ENCODE measurements around the gene CRACDL. TPM values are rescaled to one million over a fixed set of nuclear protein-coding genes. Genes with fewer than 3 reads are reported as not detected.

The CRACDL gene
- total RNA-seq, 2 donors from 2014 or later, result 0.13 to 0.16 TPM

- Mint-ChIP-seq H3K4me3 (no peak overlapping the region), H3K4me1 (peaks cover 4% of the 10 kb centered on the region), H3K27me3 (no peaks in the 10 kb centered on the region), H3K9me3 (no peaks in the 10 kb centered on the region), H3K27ac (no peak overlapping the region), H3K36me3 (ENCODE audit: low read depth) (no peaks in the 10 kb centered on the region)
- ATAC-seq (replicated peaks), result no peak
Observed at GRCh38 chr2:98872526-98872925, 63.5 kb downstream of the CRACDL start.

DNA sequence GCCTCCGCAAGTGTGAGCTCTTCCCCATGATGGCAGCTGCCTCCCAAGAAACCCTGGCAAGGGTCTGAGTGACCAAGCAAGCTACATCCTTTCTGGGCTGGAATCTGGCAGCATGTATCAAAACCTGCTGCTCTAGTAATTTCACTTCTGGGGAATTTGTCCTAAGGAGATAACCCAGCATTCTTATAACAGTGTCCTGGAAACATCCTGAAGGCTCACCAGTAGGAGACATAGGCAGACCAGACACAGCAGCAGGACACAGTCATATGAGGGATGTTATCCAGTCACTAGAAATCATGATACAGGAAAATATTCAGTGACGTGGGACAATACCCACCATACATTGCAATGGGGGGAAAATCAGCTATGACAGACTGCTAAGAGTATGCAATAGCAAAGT is 64.5 kb downstream of the CRACDL start:
- no peak for ATAC-seq (replicated peaks)
- no peak overlapping the region for H3K4me3 Mint-ChIP-seq
- H3K9me3 Mint-ChIP-seq, result no peaks in the 10 kb centered on the region

DNA sequence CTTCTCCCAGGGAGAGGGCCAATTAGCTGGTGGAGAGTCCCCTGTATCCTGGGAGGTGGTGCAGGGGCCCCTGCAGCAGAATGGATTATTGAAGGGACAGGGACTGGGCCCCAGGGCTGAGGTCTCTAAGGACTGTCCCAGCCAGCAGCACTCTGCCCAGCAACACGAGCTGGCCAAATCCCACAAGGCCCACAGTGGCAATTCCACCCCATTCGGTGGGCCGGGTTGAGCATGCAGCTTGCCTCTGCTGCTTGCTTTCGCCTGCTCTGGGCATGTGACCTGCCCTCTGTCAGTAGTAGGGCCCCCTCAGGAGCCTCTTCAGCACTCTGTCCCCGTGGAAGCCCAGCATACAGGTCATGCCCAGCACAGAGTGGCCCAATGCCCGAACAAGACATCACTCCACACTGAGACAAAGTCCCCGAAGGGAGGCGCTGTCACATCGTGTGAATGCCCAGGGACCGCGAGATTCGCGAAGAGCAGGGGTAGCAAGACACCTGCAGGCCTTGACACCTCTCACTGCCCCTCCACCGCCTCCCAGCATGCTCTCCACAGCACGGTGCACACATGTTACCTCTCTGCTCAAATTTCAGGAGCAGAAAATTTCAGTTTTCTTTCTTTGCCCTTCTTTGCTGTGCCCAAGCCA is 65.4 kb downstream of the CRACDL start:
- ATAC-seq (replicated peaks), result no peak
- H3K27ac Mint-ChIP-seq, result no peak overlapping the region
- H3K9me3 Mint-ChIP-seq, result no peaks in the 10 kb centered on the region
- H3K27me3 Mint-ChIP-seq, result no peaks in the 10 kb centered on the region
- no peaks in the 10 kb centered on the region for H3K36me3 Mint-ChIP-seq (ENCODE audit: low read depth)
- peaks cover 4% of the 10 kb centered on the region for H3K4me1 Mint-ChIP-seq
- no peak overlapping the region for H3K4me3 Mint-ChIP-seq

More for the DNA sequence above, 64.5 kb downstream of the CRACDL start:
- no peak overlapping the region for H3K27ac Mint-ChIP-seq
- peaks cover 4% of the 10 kb centered on the region for H3K4me1 Mint-ChIP-seq
- H3K27me3 Mint-ChIP-seq, result no peaks in the 10 kb centered on the region
- no peaks in the 10 kb centered on the region for H3K36me3 Mint-ChIP-seq (ENCODE audit: low read depth)

DNA sequence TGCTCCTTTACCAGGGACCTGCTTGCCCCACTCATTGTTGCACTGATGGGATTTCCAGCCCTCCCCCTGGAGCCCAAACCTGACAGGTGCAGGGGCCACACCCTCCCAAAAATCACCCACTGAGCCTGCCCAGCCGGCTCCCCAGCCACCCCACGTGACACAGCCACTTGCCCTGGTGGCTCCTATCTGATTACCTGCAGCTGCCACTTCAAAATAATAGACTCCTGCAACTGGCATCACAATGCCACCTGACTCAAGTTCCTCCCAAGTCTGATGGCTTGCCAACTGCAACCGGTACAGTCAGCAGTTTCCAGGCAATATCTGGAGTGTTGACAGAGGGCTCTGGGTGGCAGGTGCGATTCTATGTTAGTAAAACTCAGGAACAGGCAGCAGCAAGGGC is 66.2 kb downstream of the CRACDL start:
- Mint-ChIP-seq H3K4me1 (peaks cover 4% of the 10 kb centered on the region), H3K4me3 (peak overlapping the region; percentile 53), H3K27ac (peak overlapping the region; percentile 54), H3K36me3 (ENCODE audit: low read depth) (no peaks in the 10 kb centered on the region), H3K27me3 (no peaks in the 10 kb centered on the region), H3K9me3 (no peaks in the 10 kb centered on the region)
- ATAC-seq (replicated peaks), result no peak

DNA sequence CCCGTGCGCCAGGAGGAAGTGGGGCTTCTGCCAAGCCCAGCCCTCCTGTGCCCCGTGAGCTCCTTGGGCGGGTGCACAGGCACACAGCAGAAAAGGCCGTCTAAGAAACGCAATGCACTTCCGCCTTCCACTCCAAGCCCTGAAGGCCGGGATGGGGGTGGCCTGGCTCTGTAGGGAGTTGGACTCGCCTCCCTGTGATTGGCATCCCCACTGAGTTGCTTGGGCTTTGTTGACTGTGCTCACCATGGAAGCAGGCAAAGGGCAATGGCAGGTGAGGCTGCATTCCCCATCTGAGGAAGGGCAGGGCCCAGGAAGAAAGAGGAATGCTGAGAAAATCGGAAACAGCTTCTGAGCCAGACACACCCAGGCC is 66.8 kb downstream of the CRACDL start:
- no peak for ATAC-seq (replicated peaks)
- Mint-ChIP-seq H3K27ac (peak overlapping the region; percentile 54), H3K36me3 (ENCODE audit: low read depth) (no peaks in the 10 kb centered on the region), H3K4me1 (peaks cover 4% of the 10 kb centered on the region), H3K27me3 (no peaks in the 10 kb centered on the region), H3K4me3 (no peak overlapping the region), H3K9me3 (no peaks in the 10 kb centered on the region)

- H3K36me3 Mint-ChIP-seq (ENCODE audit: low read depth), result no peaks in the 10 kb centered on the region
- no peak for ATAC-seq (replicated peaks)
Observed at GRCh38 chr2:98868548-98869271, 67.3 kb downstream of the CRACDL start.

GRCh38 chr2:98867539-98868309 is 68.3 kb downstream of the CRACDL start:
- peak; percentile 39 for ATAC-seq (replicated peaks)

More at GRCh38 chr2:98868548-98869271, 67.3 kb downstream of the CRACDL start:
- H3K27me3 Mint-ChIP-seq, result no peaks in the 10 kb centered on the region
- no peak overlapping the region for H3K27ac Mint-ChIP-seq
- no peak overlapping the region for H3K4me3 Mint-ChIP-seq
- no peaks in the 10 kb centered on the region for H3K9me3 Mint-ChIP-seq
- H3K4me1 Mint-ChIP-seq, result peaks cover 4% of the 10 kb centered on the region

DNA sequence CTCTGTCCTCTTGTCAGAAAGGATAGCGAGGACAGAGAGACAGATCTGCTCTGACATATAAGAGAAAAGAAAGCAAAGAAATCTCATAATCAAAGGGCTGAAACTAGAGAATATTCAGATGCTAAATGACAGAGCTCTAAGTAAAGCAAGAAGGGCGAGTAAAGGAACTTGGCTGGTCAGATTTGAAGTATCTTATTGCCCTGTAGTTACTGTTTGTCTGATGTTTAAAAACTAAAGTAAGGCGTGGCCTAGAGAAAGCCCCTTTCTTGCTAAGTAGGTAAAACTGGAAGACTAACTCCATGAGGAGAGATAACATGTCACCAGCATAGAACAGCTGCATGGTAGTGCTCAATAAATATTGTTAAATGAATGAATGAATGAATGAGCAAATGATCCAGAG is 70.0 kb downstream of the CRACDL start:
- Mint-ChIP-seq H3K4me3 (no peak overlapping the region), H3K4me1 (peaks cover 4% of the 10 kb centered on the region), H3K27ac (no peak overlapping the region), H3K27me3 (no peaks in the 10 kb centered on the region), H3K36me3 (ENCODE audit: low read depth) (no peaks in the 10 kb centered on the region), H3K9me3 (peaks cover 10% of the 10 kb centered on the region)
- peak; percentile 28 for ATAC-seq (replicated peaks)

More at GRCh38 chr2:98867539-98868309, 68.3 kb downstream of the CRACDL start:
- Mint-ChIP-seq H3K4me1 (peaks cover 4% of the 10 kb centered on the region), H3K36me3 (ENCODE audit: low read depth) (no peaks in the 10 kb centered on the region), H3K27ac (no peak overlapping the region), H3K27me3 (no peaks in the 10 kb centered on the region), H3K9me3 (no peaks in the 10 kb centered on the region), H3K4me3 (no peak overlapping the region)

- Mint-ChIP-seq H3K4me3 (no peak overlapping the region), H3K36me3 (ENCODE audit: low read depth) (no peaks in the 10 kb centered on the region), H3K27ac (no peak overlapping the region), H3K9me3 (peaks cover 26% of the 10 kb centered on the region), H3K27me3 (peaks cover 3% of the 10 kb centered on the region), H3K4me1 (no peaks in the 10 kb centered on the region)
- no peak for ATAC-seq (replicated peaks)
Observed at GRCh38 chr2:98861601-98862000, 74.4 kb downstream of the CRACDL start.

GRCh38 chr2:98859323-98859722 is 76.7 kb downstream of the CRACDL start:
- Mint-ChIP-seq H3K27me3 (peaks cover 12% of the 10 kb centered on the region), H3K9me3 (peaks cover 39% of the 10 kb centered on the region), H3K4me3 (no peak overlapping the region), H3K27ac (no peak overlapping the region), H3K36me3 (ENCODE audit: low read depth) (peaks cover 6% of the 10 kb centered on the region), H3K4me1 (no peaks in the 10 kb centered on the region)
- no peak for ATAC-seq (replicated peaks)

DNA sequence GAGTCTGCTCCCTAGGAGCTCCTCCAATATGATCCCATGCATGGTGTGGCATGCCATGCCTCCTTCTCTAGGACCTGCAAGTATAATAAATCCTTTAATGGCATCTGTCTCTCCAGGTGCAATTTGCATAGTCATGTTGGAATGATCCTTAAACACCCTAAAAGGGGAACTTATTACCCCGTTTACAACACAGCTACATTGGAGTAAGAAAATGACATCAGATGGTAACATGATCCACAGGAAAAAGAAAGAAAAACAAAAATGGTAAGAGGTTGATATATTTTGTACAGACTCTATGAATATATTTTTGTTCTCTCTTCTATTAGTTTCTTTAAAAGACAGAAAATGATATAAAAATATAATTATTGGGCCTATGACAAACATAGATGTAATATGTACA is 79.0 kb downstream of the CRACDL start:
- ATAC-seq (replicated peaks), result no peak
- H3K4me3 Mint-ChIP-seq, result no peak overlapping the region
- peaks cover 33% of the 10 kb centered on the region for H3K9me3 Mint-ChIP-seq
- H3K36me3 Mint-ChIP-seq (ENCODE audit: low read depth), result peaks cover 6% of the 10 kb centered on the region
- H3K27ac Mint-ChIP-seq, result no peak overlapping the region
- no peaks in the 10 kb centered on the region for H3K4me1 Mint-ChIP-seq
- H3K27me3 Mint-ChIP-seq, result peaks cover 19% of the 10 kb centered on the region

- Mint-ChIP-seq H3K9me3 (peaks cover 26% of the 10 kb centered on the region), H3K36me3 (ENCODE audit: low read depth) (peaks cover 6% of the 10 kb centered on the region), H3K27me3 (peaks cover 36% of the 10 kb centered on the region), H3K4me3 (no peak overlapping the region), H3K27ac (no peak overlapping the region), H3K4me1 (no peaks in the 10 kb centered on the region)
- no peak for ATAC-seq (replicated peaks)
Observed at GRCh38 chr2:98854682-98855081, 81.3 kb downstream of the CRACDL start.

GRCh38 chr2:98852932-98853331 is 83.1 kb downstream of the CRACDL start:
- Mint-ChIP-seq H3K4me1 (no peaks in the 10 kb centered on the region), H3K4me3 (no peak overlapping the region), H3K27ac (no peak overlapping the region), H3K27me3 (peaks cover 36% of the 10 kb centered on the region), H3K36me3 (ENCODE audit: low read depth) (peaks cover 6% of the 10 kb centered on the region), H3K9me3 (peaks cover 18% of the 10 kb centered on the region)
- ATAC-seq (replicated peaks), result no peak

GRCh38 chr2:98850074-98850473 is 86.0 kb downstream of the CRACDL start:
- Mint-ChIP-seq H3K4me1 (no peaks in the 10 kb centered on the region), H3K4me3 (no peak overlapping the region), H3K9me3 (peaks cover 5% of the 10 kb centered on the region), H3K36me3 (ENCODE audit: low read depth) (no peaks in the 10 kb centered on the region), H3K27me3 (peaks cover 28% of the 10 kb centered on the region), H3K27ac (no peak overlapping the region)
- ATAC-seq (replicated peaks), result no peak

- ATAC-seq (replicated peaks), result no peak
- Mint-ChIP-seq H3K4me3 (no peak overlapping the region), H3K27me3 (peaks cover 24% of the 10 kb centered on the region), H3K36me3 (ENCODE audit: low read depth) (no peaks in the 10 kb centered on the region), H3K27ac (no peak overlapping the region), H3K4me1 (no peaks in the 10 kb centered on the region), H3K9me3 (no peaks in the 10 kb centered on the region)
Observed at GRCh38 chr2:98849113-98849512, 86.9 kb downstream of the CRACDL start.
